Uterus (tissue), 4 donors: ENCODE data around the gene COL24A1. TPM values are rescaled to one million over a fixed set of nuclear protein-coding genes. Genes with fewer than 3 reads are reported as not detected.

ENCODE experiments used
- DNase-seq, 2 donors: peaks; one replicate each; pipeline ENCODE4 v3.0.0-alpha.2; 2019 to 2020
- H3K27ac ChIP-seq, 2 donors: fragments of 200-600 bp; sonication (generic); 1 replicate in 1 of 2; 2 replicates in 1 of 2; pipeline ENCODE4 v1.5.1; 2016 to 2018
- H3K27me3 ChIP-seq, 2 donors: fragments of 200-600 bp; sonication (generic); one replicate each; pipeline ENCODE4 v1.5.1; 2018 to 2019; ENCODE audit warnings: control low read depth in 1 of 2
- H3K36me3 ChIP-seq, 2 donors: fragments of 200-600 bp; sonication (generic); one replicate each; pipeline ENCODE4 v1.5.1; 2019; ENCODE audit warnings: control low read depth in 1 of 2
- H3K4me1 ChIP-seq, 2 donors: fragments of 200-600 bp; sonication (generic); one replicate each; pipeline ENCODE4 v1.5.1; 2018 to 2019; ENCODE audit warnings: control low read depth in 1 of 2
- H3K4me3 ChIP-seq, 2 donors: fragments of 200-600 bp; sonication (generic); 1 replicate in 1 of 2; 2 replicates in 1 of 2; pipeline ENCODE4 v1.5.1; 2018 to 2019; ENCODE audit warnings: mild to moderate bottlenecking in 1 of 2
- H3K9me3 ChIP-seq, 2 donors: fragments of 200-600 bp; sonication (generic); one replicate each; pipeline ENCODE4 v1.5.1; 2019; ENCODE audit warnings: control low read depth in 1 of 2
- POLR2A ChIP-seq, 2 donors: fragments of 450-650 bp; IDR thresholded peaks; one replicate each; pipeline ENCODE4 v1.6.1; 2016; ENCODE audit warnings: antibody characterized with exemption in 2 of 2, mild to moderate bottlenecking in 1 of 2, moderate library complexity in 1 of 2
- intact Hi-C: fragments of 100-400 bp; cut with DNase I; formaldehyde crosslinking; loops from one replicate; pipeline ENCODE4 v1.15.1; 2023; ENCODE audit warnings: low total_unique reads
- total RNA-seq, 4 donors: library from RNA; depleted of rRNA in 3 of 4; stranded (reverse); fragments of >200 nt in 3 of 4; gene quantifications; one replicate each; pipeline versions ENCODE4 v1.1.0 to v1.2.4, GENCODE V29; 2014 to 2023
- TF ChIP-seq, protein P1 (sequence below), 4 experiments: fragments of 200-600 bp in 2 of 4; fragments of 450-650 bp in 2 of 4; sonication (generic) in 2 of 4; IDR thresholded peaks; one replicate each; pipeline ENCODE4 v1.5.1; 2016 to 2019; ENCODE audit warnings: antibody characterized with exemption in 4 of 4, mild to moderate bottlenecking in 2 of 4, moderate library complexity in 1 of 4
- donor health status: DM: yes; HTN: yes; CAD: no.

The COL24A1 gene
- total RNA-seq, 4 donors from 2014 or later, result 0.37 to 9.1 TPM; not detected in 2

DNA sequence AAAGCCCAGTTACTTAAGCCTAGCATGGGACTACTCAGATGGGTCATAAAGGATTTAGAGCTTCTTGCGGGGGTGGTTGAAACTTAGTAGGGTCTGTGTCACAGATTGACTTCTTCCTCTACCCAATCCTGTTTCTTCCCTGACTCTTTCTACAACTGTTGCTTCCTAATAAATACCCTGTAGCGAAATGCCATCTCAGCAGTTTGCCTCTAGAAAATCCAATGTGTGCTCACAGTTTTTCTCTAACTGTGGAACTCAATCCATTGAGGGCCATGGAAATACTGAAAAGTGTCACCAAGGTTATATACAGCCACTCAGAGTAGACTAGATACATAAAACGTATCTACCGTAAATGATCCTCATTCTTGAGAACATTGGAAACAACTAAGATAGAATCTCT lies 217.7 kb downstream of the COL24A1 start:
- Histone ChIP-seq H3K27me3 (no peaks in the 10 kb centered on the region), H3K9me3 (no peaks in the 10 kb centered on the region), H3K27ac (no peak overlapping the region), H3K4me3 (no peak overlapping the region), H3K36me3 (no peaks in the 10 kb centered on the region), H3K4me1 (no peaks in the 10 kb centered on the region)
- no peak for TF ChIP-seq POLR2A (IDR thresholded peaks at IDR 0.05)
- TF ChIP-seq, protein P1, sequence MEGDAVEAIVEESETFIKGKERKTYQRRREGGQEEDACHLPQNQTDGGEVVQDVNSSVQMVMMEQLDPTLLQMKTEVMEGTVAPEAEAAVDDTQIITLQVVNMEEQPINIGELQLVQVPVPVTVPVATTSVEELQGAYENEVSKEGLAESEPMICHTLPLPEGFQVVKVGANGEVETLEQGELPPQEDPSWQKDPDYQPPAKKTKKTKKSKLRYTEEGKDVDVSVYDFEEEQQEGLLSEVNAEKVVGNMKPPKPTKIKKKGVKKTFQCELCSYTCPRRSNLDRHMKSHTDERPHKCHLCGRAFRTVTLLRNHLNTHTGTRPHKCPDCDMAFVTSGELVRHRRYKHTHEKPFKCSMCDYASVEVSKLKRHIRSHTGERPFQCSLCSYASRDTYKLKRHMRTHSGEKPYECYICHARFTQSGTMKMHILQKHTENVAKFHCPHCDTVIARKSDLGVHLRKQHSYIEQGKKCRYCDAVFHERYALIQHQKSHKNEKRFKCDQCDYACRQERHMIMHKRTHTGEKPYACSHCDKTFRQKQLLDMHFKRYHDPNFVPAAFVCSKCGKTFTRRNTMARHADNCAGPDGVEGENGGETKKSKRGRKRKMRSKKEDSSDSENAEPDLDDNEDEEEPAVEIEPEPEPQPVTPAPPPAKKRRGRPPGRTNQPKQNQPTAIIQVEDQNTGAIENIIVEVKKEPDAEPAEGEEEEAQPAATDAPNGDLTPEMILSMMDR (IDR thresholded peaks at IDR 0.05), result no peak
- intact Hi-C loops, result no loop called here
- DNase-seq, result no peak

DNA sequence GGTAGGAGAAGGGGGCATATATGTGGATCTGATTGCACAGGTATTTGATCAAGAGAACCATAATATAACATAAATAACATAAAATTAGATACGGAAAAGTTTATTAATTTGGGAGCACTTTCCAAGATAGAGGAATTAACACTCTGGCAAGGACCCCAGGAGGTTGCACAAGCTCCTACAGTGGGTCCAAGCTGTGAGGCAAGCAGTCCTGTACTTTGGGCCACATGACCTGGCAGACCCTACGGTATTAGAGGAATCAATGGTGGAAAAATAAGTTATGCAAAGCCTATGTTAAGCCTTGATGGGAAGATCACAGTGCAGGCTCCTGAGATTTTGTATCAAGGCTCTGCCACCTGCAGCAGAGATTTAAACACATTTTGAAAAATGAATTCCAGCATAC lies 220.1 kb downstream of the COL24A1 start:
- H3K36me3 ChIP-seq, result no peaks in the 10 kb centered on the region
- no peak overlapping the region for H3K4me3 ChIP-seq
- DNase-seq, result no peak
- H3K4me1 ChIP-seq, result no peaks in the 10 kb centered on the region
- H3K27ac ChIP-seq, result no peak overlapping the region
- H3K9me3 ChIP-seq, result no peaks in the 10 kb centered on the region
- TF ChIP-seq, protein P1 (IDR thresholded peaks at IDR 0.05), result no peak
- TF ChIP-seq POLR2A (IDR thresholded peaks at IDR 0.05), result no peak
- H3K27me3 ChIP-seq, result no peaks in the 10 kb centered on the region
- intact Hi-C loops, result no loop called here

DNA sequence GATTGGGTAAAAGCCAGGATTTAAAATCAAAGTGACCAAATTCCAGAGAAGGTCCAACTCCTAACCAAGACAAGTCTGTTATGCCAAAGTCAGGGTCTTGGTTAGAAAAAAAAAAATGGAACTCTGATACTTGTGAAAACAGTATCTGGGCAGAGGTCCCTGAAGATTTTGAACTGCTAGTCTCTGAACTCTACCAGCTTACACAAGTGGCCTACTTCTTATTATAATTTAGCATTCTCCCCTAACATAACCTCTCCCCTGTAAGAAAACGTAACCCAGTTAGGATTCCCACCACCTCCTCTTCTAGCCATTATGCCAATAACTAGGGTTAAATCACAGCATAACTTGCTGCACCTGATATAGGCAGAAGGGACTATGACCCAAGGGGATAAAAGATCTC lies 220.5 kb downstream of the COL24A1 start:
- TF ChIP-seq POLR2A (IDR thresholded peaks at IDR 0.05), result no peak
- TF ChIP-seq, protein P1 (IDR thresholded peaks at IDR 0.05), result no peak
- no peak overlapping the region for H3K27ac ChIP-seq
- H3K4me3 ChIP-seq, result no peak overlapping the region
- DNase-seq, result no peak
- no peaks in the 10 kb centered on the region for H3K4me1 ChIP-seq
- H3K9me3 ChIP-seq, result no peaks in the 10 kb centered on the region
- no peaks in the 10 kb centered on the region for H3K36me3 ChIP-seq
- intact Hi-C loops, result no loop called here
- no peaks in the 10 kb centered on the region for H3K27me3 ChIP-seq

DNA sequence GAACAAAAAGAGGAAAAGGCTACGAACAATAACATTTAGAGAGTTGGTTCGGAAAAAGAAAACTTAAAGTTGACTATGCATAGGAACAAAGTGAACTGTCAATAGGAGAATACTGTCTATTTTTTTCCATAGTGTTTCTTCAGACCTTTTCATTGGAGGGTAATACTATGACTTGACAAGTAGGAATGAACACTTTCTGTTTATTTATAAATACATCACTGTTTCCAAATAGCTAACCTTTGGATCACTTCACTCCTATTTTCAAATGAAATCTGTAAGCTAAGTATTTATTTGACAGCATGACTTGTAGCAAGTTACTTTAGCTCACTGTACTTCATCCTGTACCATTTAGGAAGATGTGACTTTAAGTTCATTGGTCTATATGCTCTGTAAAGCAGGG lies 221.3 kb downstream of the COL24A1 start:
- Histone ChIP-seq H3K27me3 (no peaks in the 10 kb centered on the region), H3K9me3 (no peaks in the 10 kb centered on the region), H3K4me3 (no peak overlapping the region), H3K4me1 (no peaks in the 10 kb centered on the region), H3K27ac (no peak overlapping the region), H3K36me3 (no peaks in the 10 kb centered on the region)
- TF ChIP-seq, protein P1 (IDR thresholded peaks at IDR 0.05), result no peak
- no peak for TF ChIP-seq POLR2A (IDR thresholded peaks at IDR 0.05)
- intact Hi-C loops, result no loop called here
- DNase-seq, result no peak

DNA sequence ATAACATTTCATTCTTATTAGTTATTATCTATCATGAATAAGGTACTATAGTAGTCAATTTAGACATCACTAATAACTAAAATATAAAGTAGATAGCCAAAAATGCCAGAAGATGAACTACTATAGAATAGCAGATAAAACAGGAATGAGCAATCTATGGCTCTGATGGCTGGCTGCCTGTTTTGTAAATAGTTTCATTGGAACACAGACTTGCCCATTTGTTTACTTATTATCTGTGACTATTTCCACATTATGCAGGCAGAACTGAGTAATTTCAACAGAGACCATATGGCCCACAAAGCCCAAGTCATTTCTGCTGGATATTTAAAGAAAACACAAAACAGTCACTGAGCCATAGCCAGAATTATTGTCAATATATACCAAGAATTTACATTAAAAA lies 222.1 kb downstream of the COL24A1 start:
- Histone ChIP-seq H3K27me3 (no peaks in the 10 kb centered on the region), H3K27ac (no peak overlapping the region), H3K36me3 (no peaks in the 10 kb centered on the region), H3K9me3 (no peaks in the 10 kb centered on the region), H3K4me3 (no peak overlapping the region), H3K4me1 (no peaks in the 10 kb centered on the region)
- no peak for DNase-seq
- intact Hi-C loops, result no loop called here
- TF ChIP-seq POLR2A (IDR thresholded peaks at IDR 0.05), result no peak
- TF ChIP-seq, protein P1 (IDR thresholded peaks at IDR 0.05), result no peak
